Psoas muscle (tissue), 8 donors: ENCODE measurements around the gene HLA-DPB1. TPM values are rescaled to one million over a fixed set of nuclear protein-coding genes. Genes with fewer than 3 reads are reported as not detected.

ENCODE experiments used
- ATAC-seq, 4 donors: fragments of 200-7000 bp; cut with Tn5 transposase; one replicate each; pipeline ENCODE4 v1.9.1; 2020; ENCODE audit warnings: moderate library complexity in 3 of 4, mild to moderate bottlenecking in 2 of 4
- DNase-seq, 2 donors: peaks; one replicate each; pipeline ENCODE4 v3.0.0-alpha.2; 2020
- H3K27ac ChIP-seq: fragments of 200-600 bp; one replicate; pipeline ENCODE4 v1.8.0; 2022
- H3K27me3 ChIP-seq, 3 donors: fragments of 200-600 bp in 1 of 3; one replicate each; pipeline versions ENCODE4 v1.6.1 to v1.8.0; 2013 to 2022; ENCODE audit warnings: low read length in 2 of 3, mild to moderate bottlenecking in 2 of 3, moderate library complexity in 1 of 3; ENCODE audit not compliant: insufficient read depth in 3 of 3
- H3K36me3 ChIP-seq, 2 donors: fragments of 200-600 bp in 1 of 2; one replicate each; pipeline versions ENCODE4 v1.6.1 to v1.8.0; 2013 to 2022; ENCODE audit warnings: low read depth in 1 of 2, mild to moderate bottlenecking in 1 of 2, moderate library complexity in 1 of 2; ENCODE audit not compliant: insufficient read depth in 1 of 2
- H3K4me1 ChIP-seq: fragments of 200-600 bp; one replicate; pipeline ENCODE4 v1.8.0; 2022
- H3K4me3 ChIP-seq: fragments of 200-600 bp; one replicate; pipeline ENCODE4 v1.8.0; 2022; ENCODE audit warnings: mild to moderate bottlenecking
- H3K9me3 ChIP-seq: fragments of 200-600 bp; one replicate; pipeline ENCODE4 v1.8.0; 2022
- WGBS, 3 donors: extraction: QIAGEN DNeasy Blood & Tissue Kit; methylation state at CpG; one replicate each; pipeline versions ENCODE4 v1.1.6 to v1.1.7; 2013; 5-methylcytosine and 5-hydroxymethylcytosine counted together
- intact Hi-C, 2 donors: fragments of 100-400 bp; cut with DNase I; formaldehyde crosslinking; loops; one replicate each; pipeline versions ENCODE4 v1.11.0 to v1.14.2; 2022
- polyA plus RNA-seq, 3 donors: library from polyadenylated mRNA; stranded (reverse); fragments of 200-250 nt; gene quantifications; one replicate each; pipeline ENCODE4 v1.2.3, GENCODE V29; 2013
- total RNA-seq, 4 donors: library from RNA; stranded (reverse); fragmentation: NEBNext Ultra II Directional in 2 of 4; extraction: Animal tissue kit (Norgen Biotek cat#: 25700) in 2 of 4; gene quantifications; one replicate each; pipeline versions ENCODE4 v1.2.1 to v1.2.4, GENCODE V29; 2021 to 2023
- TF ChIP-seq, protein P1 (sequence below): fragments of 200-600 bp; IDR thresholded peaks from one replicate; pipeline ENCODE4 v1.8.0; 2022; ENCODE audit warnings: antibody characterized with exemption
- donor health status: healthy with polysubstance abuse.
- donor health status: DM: no; HTN: no; CAD: no; lungs with moderate emphysema.
- donor health status: Bipolar disorder and iron deficiency.
- donor health status: healthy.
- donor health status: DM: yes; HTN: yes; CAD: no.
- donor health status: DM: no; HTN: no; CAD: no.
- donor health status: DM: no; HTN: no; CAD: no.
- donor health status: DM: yes; HTN: yes; CAD: no.

Gene HLA-DPB1
- total and polyA plus RNA-seq, 7 donors = 11.0 to 33.2 (median 17.0) TPM

DNA sequence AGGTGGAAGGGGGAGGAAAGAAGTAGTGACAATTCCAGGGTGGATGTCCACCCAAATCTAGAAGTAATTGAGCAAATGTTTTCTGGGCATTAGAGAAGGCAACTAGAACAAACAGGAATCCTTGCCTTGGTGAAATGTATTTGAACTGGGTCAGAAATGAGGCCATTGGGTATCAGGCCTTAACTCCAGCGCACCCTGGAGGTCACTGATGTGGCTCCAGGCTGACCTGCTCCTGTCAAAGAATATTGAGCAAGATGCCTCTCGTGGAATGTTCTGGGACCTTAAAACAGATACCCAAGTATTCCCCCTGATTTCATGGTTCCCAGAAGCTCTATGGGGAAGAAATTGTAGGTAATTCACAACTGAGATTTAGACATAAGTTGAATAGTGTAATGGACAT lies 6.9 kb downstream of the HLA-DPB1 start:
- Histone ChIP-seq H3K27ac (no peak overlapping the region), H3K36me3 (peaks cover 0 to 12% of the 10 kb centered on the region in 2 donors), H3K4me1 (no peaks in the 10 kb centered on the region), H3K9me3 (no peaks in the 10 kb centered on the region), H3K4me3 (no peak overlapping the region), H3K27me3 (peaks cover 0 to 7% (median 0%) of the 10 kb centered on the region in 3 donors)
- ATAC-seq = peak in 1 of 4 donors; percentile 81
- peak; percentile 29 to 67 for DNase-seq
- intact Hi-C loops = loop anchor here in 1 of 2 donors (2.0 kb wide), 1 partner anchor 68 kb away; no protein-coding TSS in a partner anchor
- TF ChIP-seq, protein P1, sequence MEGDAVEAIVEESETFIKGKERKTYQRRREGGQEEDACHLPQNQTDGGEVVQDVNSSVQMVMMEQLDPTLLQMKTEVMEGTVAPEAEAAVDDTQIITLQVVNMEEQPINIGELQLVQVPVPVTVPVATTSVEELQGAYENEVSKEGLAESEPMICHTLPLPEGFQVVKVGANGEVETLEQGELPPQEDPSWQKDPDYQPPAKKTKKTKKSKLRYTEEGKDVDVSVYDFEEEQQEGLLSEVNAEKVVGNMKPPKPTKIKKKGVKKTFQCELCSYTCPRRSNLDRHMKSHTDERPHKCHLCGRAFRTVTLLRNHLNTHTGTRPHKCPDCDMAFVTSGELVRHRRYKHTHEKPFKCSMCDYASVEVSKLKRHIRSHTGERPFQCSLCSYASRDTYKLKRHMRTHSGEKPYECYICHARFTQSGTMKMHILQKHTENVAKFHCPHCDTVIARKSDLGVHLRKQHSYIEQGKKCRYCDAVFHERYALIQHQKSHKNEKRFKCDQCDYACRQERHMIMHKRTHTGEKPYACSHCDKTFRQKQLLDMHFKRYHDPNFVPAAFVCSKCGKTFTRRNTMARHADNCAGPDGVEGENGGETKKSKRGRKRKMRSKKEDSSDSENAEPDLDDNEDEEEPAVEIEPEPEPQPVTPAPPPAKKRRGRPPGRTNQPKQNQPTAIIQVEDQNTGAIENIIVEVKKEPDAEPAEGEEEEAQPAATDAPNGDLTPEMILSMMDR = peak; percentile 53
- 0 to 40% (median 31%) methylated on average over 2 of the region's 2 CpGs for WGBS, 3 donors

GRCh38 chr6:33085627-33086026 lies 9.8 kb downstream of the HLA-DPB1 start:
- H3K36me3 ChIP-seq = peaks cover 0 to 12% of the 10 kb centered on the region in 2 donors
- ATAC-seq (no peak), DNase-seq (no peak)
- intact Hi-C loops = no loop called here
- no peaks in the 10 kb centered on the region for H3K4me1 ChIP-seq
- TF ChIP-seq, protein P1 = no peak
- WGBS, 3 donors = 58 to 84% (median 62%) methylated on average over 8 of the region's 8 CpGs
- no peak overlapping the region for H3K27ac ChIP-seq
- no peak overlapping the region for H3K4me3 ChIP-seq
- peaks cover 0 to 5% (median 0%) of the 10 kb centered on the region in 3 donors for H3K27me3 ChIP-seq
- H3K9me3 ChIP-seq = no peaks in the 10 kb centered on the region

DNA sequence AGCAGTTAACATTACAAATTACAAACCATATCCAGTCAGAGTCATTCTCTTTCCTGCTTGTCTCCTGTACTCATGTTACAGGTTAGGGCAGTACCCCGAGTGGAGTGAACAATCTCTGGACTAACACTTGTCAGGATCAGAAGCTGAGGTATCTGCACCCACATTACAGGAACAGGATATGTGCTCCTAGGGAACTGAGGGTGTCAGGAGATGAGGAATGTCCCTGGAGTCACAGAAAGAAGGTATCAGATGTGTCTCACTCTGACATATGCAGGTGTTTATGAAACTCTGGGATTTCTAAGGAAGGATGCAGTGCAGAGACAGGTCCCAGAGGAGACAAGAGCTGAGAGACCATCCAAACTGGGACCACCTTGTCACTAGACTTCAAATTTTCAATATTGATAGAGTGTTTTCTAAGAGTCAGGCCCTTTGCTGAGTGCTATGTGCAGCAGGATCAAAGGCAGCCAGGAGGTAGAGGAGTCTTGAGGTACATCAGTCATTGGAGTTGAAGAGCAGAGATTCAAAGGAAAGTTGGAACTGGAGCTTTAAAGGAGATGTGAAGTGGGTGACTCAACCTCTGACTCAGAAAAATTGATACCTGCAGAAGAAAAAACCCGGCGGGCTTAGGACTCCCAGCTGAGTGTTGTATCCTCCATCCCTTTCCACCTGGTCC lies 12.6 kb downstream of the HLA-DPB1 start:
- TF ChIP-seq, protein P1 = no peak
- WGBS, 3 donors = 54 to 60% (median 54%) methylated on average over 3 of the region's 3 CpGs
- intact Hi-C loops = no loop called here

DNA sequence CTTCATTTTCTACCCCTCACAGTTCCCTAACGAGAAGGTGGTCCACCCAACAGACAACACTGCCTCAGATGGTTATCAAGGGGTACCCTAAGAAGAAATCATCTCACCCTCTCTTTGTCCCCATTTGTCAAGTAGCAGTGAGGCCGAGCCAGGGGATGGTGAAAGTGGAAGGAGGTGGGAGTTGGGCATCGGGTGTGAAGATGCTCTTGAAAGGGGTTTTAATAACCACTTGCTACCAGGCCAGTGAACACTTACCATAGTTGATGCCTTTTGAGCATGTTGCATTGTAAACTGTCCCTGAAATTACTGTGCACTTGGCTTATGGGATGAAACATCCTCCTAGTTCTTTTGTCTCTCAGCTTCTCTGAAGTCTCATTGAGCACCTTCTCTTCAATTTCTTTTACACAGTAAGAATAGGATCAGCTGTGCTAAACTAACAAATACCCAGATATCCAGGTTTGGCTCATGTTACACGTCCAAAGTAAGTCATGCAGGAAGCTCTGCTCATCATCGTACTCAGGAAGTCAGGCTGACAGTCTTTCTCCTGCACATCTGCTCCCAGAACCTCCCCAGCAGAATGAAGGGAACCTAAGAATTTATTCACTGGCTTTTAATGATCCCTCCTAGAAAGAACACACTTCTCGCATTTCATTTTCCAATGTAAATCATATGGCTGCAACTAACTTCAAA lies 13.3 kb downstream of the HLA-DPB1 start:
- Histone ChIP-seq H3K4me3 (no peak overlapping the region), H3K27me3 (peaks cover 0 to 5% (median 0%) of the 10 kb centered on the region in 3 donors), H3K4me1 (no peaks in the 10 kb centered on the region), H3K36me3 (peaks cover 0 to 12% of the 10 kb centered on the region in 2 donors), H3K27ac (no peak overlapping the region), H3K9me3 (no peaks in the 10 kb centered on the region)
- ATAC-seq = no peak
- TF ChIP-seq, protein P1 = no peak
- 41 to 51% (median 50%) methylated on average over 5 to 6 of the region's 6 CpGs for whole genome bisulfite sequencing, 3 donors
- intact Hi-C loops = no loop called here
- DNase-seq = no peak

More for the DNA sequence above, 12.6 kb downstream of the HLA-DPB1 start:
- H3K4me1 ChIP-seq = no peaks in the 10 kb centered on the region
- peaks cover 0 to 12% of the 10 kb centered on the region in 2 donors for H3K36me3 ChIP-seq
- no peak for ATAC-seq
- H3K9me3 ChIP-seq = no peaks in the 10 kb centered on the region
- no peak overlapping the region for H3K4me3 ChIP-seq
- DNase-seq = no peak
- H3K27me3 ChIP-seq = peaks cover 0 to 5% (median 0%) of the 10 kb centered on the region in 3 donors
- H3K27ac ChIP-seq = no peak overlapping the region
